Activated CD8-positive, alpha-beta T cell treated with anti-CD3 and anti-CD28 coated beads for 36 hours (primary cell): ENCODE results near the gene GABPA. TPM values are rescaled to one million over a fixed set of nuclear protein-coding genes. Genes with fewer than 3 reads are reported as not detected.

ENCODE experiments used
- ATAC-seq: fragments of 200-7000 bp; cut with Tn5 transposase; one replicate; pipeline ENCODE4 v1.10.0; 2021; ENCODE audit warnings: mild to moderate bottlenecking, moderate library complexity
- CTCF ChIA-PET: fragments of 350-600 bp; sonication (Branson Sonifier 250); formaldehyde crosslinking; loops from one replicate; lab custom pipeline; 2021; ENCODE audit warnings: antibody characterized with exemption; lab: Charles Lee
- POLR2A ChIA-PET: fragments of 350-600 bp; sonication (Branson Sonifier 250); formaldehyde crosslinking; loops from one replicate; lab custom pipeline; 2021; ENCODE audit warnings: antibody characterized with exemption; lab: Charles Lee
- DNase-seq: peaks from one replicate; pipeline ENCODE4 v3.0.0-alpha.2; 2020
- H3K27ac Mint-ChIP-seq: one replicate; pipeline ENCODE4 v1.8.0; 2021; ENCODE audit warnings: mild to moderate bottlenecking, mixed read lengths
- H3K27me3 Mint-ChIP-seq: one replicate; pipeline ENCODE4 v1.8.0; 2021; ENCODE audit warnings: mixed read lengths
- H3K36me3 Mint-ChIP-seq: one replicate; pipeline ENCODE4 v1.8.0; 2021; ENCODE audit warnings: low read depth, mixed read lengths
- H3K4me1 Mint-ChIP-seq: one replicate; pipeline ENCODE4 v1.8.0; 2021; ENCODE audit warnings: low read depth, mixed read lengths
- H3K4me3 Mint-ChIP-seq: one replicate; pipeline ENCODE4 v1.8.0; 2021; ENCODE audit warnings: mild to moderate bottlenecking, moderate library complexity, mixed read lengths
- H3K9me3 Mint-ChIP-seq: one replicate; pipeline ENCODE4 v1.8.0; 2021; ENCODE audit warnings: mixed read lengths
- intact Hi-C: fragments of 100-400 bp; cut with micrococcal nuclease; formaldehyde crosslinking; loops from one replicate; pipeline ENCODE4 v1.10.0; 2022
- total RNA-seq, 2 experiments: library from RNA; stranded (reverse); gene quantifications; one replicate each; pipeline ENCODE4 v1.2.3, GENCODE V29; 2021
- TF ChIP-seq, protein P1 (sequence below): fragments of 200-600 bp; IDR thresholded peaks from one replicate; pipeline ENCODE4 v1.8.0; 2022; ENCODE audit warnings: antibody characterized with exemption, mild to moderate bottlenecking

GABPA gene
- total RNA-seq, 2 experiments from 2014 or later: 21.8 to 24.9 TPM

DNA sequence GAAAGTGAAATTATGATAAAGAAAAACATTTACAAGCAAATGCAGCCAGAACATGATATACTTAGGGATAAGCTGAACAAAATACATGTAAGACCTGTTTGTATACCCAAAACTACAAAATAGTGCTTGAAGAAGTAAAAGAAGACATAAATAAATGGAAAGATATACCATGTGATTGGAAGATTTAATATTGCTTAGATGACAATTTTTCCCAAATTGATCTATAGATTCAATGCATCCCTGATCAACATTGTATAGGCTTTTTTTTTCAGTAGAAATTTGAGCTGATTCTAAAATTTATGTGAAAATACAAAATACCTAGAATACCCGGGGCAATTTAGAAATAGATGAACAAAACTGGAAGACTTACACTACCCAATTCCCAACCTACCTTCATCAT is 76.4 kb downstream of the GABPA start:
- POLR2A ChIA-PET: no interaction called here
- intact Hi-C loops: no loop called here
- DNase-seq (no peak), ATAC-seq (no peak)
- H3K36me3 Mint-ChIP-seq: no peaks in the 10 kb centered on the region
- TF ChIP-seq, protein P1, sequence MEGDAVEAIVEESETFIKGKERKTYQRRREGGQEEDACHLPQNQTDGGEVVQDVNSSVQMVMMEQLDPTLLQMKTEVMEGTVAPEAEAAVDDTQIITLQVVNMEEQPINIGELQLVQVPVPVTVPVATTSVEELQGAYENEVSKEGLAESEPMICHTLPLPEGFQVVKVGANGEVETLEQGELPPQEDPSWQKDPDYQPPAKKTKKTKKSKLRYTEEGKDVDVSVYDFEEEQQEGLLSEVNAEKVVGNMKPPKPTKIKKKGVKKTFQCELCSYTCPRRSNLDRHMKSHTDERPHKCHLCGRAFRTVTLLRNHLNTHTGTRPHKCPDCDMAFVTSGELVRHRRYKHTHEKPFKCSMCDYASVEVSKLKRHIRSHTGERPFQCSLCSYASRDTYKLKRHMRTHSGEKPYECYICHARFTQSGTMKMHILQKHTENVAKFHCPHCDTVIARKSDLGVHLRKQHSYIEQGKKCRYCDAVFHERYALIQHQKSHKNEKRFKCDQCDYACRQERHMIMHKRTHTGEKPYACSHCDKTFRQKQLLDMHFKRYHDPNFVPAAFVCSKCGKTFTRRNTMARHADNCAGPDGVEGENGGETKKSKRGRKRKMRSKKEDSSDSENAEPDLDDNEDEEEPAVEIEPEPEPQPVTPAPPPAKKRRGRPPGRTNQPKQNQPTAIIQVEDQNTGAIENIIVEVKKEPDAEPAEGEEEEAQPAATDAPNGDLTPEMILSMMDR: no peak
- H3K4me1 Mint-ChIP-seq: peaks cover 5% of the 10 kb centered on the region
- no peak overlapping the region for H3K4me3 Mint-ChIP-seq
- no peak overlapping the region for H3K27ac Mint-ChIP-seq
- no peaks in the 10 kb centered on the region for H3K9me3 Mint-ChIP-seq
- no peaks in the 10 kb centered on the region for H3K27me3 Mint-ChIP-seq
- CTCF ChIA-PET: no interaction called here

DNA sequence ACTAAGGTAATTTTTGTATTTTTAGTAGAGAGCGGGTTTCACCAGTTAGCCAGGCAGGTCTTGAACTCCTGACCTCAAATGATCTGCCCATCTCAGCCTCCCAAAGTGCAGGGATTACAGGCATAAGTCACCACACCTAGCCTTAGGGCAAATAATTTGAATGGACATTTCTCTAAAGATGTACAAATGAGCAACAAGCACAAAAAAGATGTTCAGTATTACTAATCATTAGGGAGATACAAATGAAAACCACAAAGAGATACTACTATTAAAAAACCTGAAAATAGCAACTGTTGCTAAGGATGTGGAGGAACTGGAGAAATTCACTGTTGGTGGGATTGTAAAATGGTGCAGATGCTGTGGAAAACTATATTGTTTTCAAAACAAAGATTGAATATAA is 79.1 kb downstream of the GABPA start:
- H3K9me3 Mint-ChIP-seq: no peaks in the 10 kb centered on the region
- no peak for DNase-seq
- ChIA-PET CTCF (no interaction called here), POLR2A (interaction anchor here (0.6 kb wide), 1 partner anchor 213 kb away, joined by 3 read pairs; no protein-coding TSS in a partner anchor)
- H3K27ac Mint-ChIP-seq: no peak overlapping the region
- TF ChIP-seq, protein P1: no peak
- no peaks in the 10 kb centered on the region for H3K36me3 Mint-ChIP-seq
- no peak for ATAC-seq
- H3K4me3 Mint-ChIP-seq: no peak overlapping the region
- intact Hi-C loops: no loop called here
- H3K4me1 Mint-ChIP-seq: peaks cover 3% of the 10 kb centered on the region
- no peaks in the 10 kb centered on the region for H3K27me3 Mint-ChIP-seq

DNA sequence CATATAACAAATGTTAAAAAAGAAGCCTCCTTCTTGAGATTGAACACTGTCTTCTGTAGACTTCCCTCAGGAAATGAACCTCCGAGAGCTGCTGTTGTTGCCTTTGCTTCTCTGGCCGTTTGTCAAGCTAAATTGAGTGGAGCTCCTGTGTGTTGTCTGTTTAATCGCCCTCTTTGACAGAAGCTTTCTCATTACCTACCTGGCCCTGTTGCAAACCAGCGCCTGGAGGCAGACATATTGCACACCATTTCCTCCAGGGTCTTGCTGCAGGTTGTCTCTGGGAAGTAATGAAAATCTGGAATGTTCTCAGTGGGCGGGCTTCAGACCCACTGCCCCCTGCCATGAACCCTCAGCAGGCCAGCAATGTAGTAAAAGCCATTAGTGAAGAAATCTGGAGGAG is 83.3 kb downstream of the GABPA start:
- H3K27me3 Mint-ChIP-seq: no peaks in the 10 kb centered on the region
- no peaks in the 10 kb centered on the region for H3K9me3 Mint-ChIP-seq
- no peaks in the 10 kb centered on the region for H3K4me1 Mint-ChIP-seq
- intact Hi-C loops: no loop called here
- no peak overlapping the region for H3K27ac Mint-ChIP-seq
- TF ChIP-seq, protein P1: no peak
- ATAC-seq: no peak
- H3K36me3 Mint-ChIP-seq: no peaks in the 10 kb centered on the region
- POLR2A ChIA-PET: no interaction called here
- no peak overlapping the region for H3K4me3 Mint-ChIP-seq
- CTCF ChIA-PET: interaction anchor here (1.8 to 1.9 kb wide), 2 partner anchors 9 to 17 kb away, joined by 4 to 7 read pairs; no protein-coding TSS in a partner anchor
- DNase-seq: no peak

DNA sequence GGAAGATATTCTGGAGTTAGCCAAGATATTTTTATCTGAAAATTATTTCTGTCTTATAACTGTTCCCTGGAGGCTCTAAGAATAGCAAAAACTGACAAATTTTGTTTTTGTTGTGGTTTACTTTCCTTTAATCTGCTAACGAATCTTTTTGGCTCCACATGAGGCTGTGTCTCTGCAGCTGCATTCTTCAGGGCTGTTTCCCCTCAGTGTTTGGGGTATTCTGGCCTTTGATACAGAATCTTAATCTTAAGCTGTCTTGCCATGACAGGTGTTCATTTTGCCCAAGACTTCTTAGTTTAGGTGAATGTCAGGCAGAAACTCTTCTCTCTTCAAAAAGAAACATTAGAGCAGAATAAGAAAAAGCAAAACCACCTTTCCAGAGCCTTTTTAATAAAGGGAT is 83.8 kb downstream of the GABPA start:
- Mint-ChIP-seq H3K4me1 (no peaks in the 10 kb centered on the region), H3K9me3 (no peaks in the 10 kb centered on the region), H3K4me3 (no peak overlapping the region), H3K27ac (no peak overlapping the region), H3K27me3 (no peaks in the 10 kb centered on the region), H3K36me3 (no peaks in the 10 kb centered on the region)
- no peak for DNase-seq
- intact Hi-C loops: no loop called here
- TF ChIP-seq, protein P1: no peak
- ChIA-PET CTCF (interaction anchor here (1.8 to 1.9 kb wide), 2 partner anchors 10 to 17 kb away, joined by 4 to 7 read pairs; no protein-coding TSS in a partner anchor), POLR2A (no interaction called here)
- no peak for ATAC-seq

Other genes starting within 250 kb of the GABPA start
- gene MRPL39, start 127.5 kb upstream of the GABPA start, total RNA-seq: 10 to 100 TPM; 67.1 to 71.0 TPM
- 1 to 10 TPM; 1.5 TPM for gene JAM2, start 95.7 kb upstream of the GABPA start, total RNA-seq
- gene ATP5PF, start 68 bp upstream of the GABPA start, total RNA-seq: 100 to 1,000 TPM; 154 to 159 TPM